Measurements from ENCODE around the gene MRPL23. TPM values are rescaled to one million over a fixed set of nuclear protein-coding genes. Genes with fewer than 3 reads are reported as not detected.

The MRPL23 gene
- total RNA-seq, 1 donor from 2014 or later, result 29.2 TPM

- no peaks in the 10 kb centered on the region for H3K36me3 Mint-ChIP-seq (ENCODE audit: unreplicated experiment)
- TF ChIP-seq, protein P1, sequence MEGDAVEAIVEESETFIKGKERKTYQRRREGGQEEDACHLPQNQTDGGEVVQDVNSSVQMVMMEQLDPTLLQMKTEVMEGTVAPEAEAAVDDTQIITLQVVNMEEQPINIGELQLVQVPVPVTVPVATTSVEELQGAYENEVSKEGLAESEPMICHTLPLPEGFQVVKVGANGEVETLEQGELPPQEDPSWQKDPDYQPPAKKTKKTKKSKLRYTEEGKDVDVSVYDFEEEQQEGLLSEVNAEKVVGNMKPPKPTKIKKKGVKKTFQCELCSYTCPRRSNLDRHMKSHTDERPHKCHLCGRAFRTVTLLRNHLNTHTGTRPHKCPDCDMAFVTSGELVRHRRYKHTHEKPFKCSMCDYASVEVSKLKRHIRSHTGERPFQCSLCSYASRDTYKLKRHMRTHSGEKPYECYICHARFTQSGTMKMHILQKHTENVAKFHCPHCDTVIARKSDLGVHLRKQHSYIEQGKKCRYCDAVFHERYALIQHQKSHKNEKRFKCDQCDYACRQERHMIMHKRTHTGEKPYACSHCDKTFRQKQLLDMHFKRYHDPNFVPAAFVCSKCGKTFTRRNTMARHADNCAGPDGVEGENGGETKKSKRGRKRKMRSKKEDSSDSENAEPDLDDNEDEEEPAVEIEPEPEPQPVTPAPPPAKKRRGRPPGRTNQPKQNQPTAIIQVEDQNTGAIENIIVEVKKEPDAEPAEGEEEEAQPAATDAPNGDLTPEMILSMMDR (IDR thresholded peaks at IDR 0.05), result no peak
- no peaks in the 10 kb centered on the region for H3K27me3 Mint-ChIP-seq (ENCODE audit: unreplicated experiment)
- no peak overlapping the region for H3K27ac Mint-ChIP-seq (ENCODE audit: unreplicated experiment)
- H3K4me1 Mint-ChIP-seq (ENCODE audit: unreplicated experiment), result no peaks in the 10 kb centered on the region
- no peak overlapping the region for H3K4me3 Mint-ChIP-seq (ENCODE audit: unreplicated experiment)
- peak; percentile 46 for DNase-seq (ENCODE audit: extremely low spot score, unreplicated experiment)
- no peaks in the 10 kb centered on the region for H3K9me3 Mint-ChIP-seq (ENCODE audit: unreplicated experiment)
Measured at GRCh38 chr11:1968454-1969002, 21.4 kb downstream of the MRPL23 start.

DNA sequence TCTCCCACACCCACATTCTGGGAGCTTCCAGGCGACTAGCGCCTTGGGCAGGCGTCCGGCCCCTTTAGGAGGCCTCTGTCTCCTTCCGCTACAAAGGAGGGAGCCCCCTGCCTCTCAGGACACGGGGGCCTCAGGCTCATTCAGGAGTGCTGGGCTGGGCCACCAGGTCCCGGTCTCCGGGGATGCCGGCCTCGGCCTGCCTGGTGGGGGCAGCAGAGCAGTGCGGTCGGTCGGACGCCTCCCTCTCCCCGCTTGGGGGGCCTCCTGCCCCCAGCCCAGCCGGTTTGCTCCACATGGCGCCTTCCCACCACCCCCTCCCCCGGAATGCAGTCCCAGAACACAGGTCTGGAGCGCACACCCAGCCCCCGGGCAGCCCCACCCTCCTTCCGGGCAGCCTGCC is 21.9 kb downstream of the MRPL23 start:
- H3K36me3 Mint-ChIP-seq (ENCODE audit: unreplicated experiment), result no peaks in the 10 kb centered on the region
- no peak overlapping the region for H3K27ac Mint-ChIP-seq (ENCODE audit: unreplicated experiment)
- DNase-seq (ENCODE audit: extremely low spot score, unreplicated experiment), result no peak
- TF ChIP-seq, protein P1 (IDR thresholded peaks at IDR 0.05), result no peak
- no peak overlapping the region for H3K4me3 Mint-ChIP-seq (ENCODE audit: unreplicated experiment)
- H3K27me3 Mint-ChIP-seq (ENCODE audit: unreplicated experiment), result no peaks in the 10 kb centered on the region
- no peaks in the 10 kb centered on the region for H3K4me1 Mint-ChIP-seq (ENCODE audit: unreplicated experiment)
- H3K9me3 Mint-ChIP-seq (ENCODE audit: unreplicated experiment), result no peaks in the 10 kb centered on the region

DNA sequence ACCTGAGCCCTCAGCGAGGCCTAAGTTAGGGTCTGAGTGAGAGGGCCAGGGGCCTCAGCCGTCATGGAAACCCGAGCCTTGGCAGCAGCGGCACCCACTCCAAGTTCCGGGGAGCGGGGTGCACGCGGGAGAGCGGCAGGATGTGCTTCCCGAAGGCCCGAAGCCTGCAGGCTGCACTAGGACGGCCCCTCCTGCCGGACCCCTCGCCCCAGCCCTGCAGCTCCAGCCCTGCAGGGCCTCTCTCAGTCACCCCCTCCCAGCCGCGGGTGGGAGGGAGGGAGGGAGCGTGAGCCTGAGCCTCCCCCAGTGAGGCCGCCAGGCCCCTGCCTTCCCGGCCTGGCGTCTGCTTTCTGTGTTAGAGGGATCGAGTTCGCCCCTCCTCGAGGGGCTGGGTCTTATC is 22.6 kb downstream of the MRPL23 start:
- no peak for DNase-seq (ENCODE audit: extremely low spot score, unreplicated experiment)
- TF ChIP-seq, protein P1 (IDR thresholded peaks at IDR 0.05), result no peak
- Mint-ChIP-seq H3K36me3 (ENCODE audit: unreplicated experiment) (no peaks in the 10 kb centered on the region), H3K9me3 (ENCODE audit: unreplicated experiment) (no peaks in the 10 kb centered on the region), H3K4me3 (ENCODE audit: unreplicated experiment) (no peak overlapping the region), H3K27ac (ENCODE audit: unreplicated experiment) (no peak overlapping the region), H3K27me3 (ENCODE audit: unreplicated experiment) (no peaks in the 10 kb centered on the region), H3K4me1 (ENCODE audit: unreplicated experiment) (no peaks in the 10 kb centered on the region)

DNA sequence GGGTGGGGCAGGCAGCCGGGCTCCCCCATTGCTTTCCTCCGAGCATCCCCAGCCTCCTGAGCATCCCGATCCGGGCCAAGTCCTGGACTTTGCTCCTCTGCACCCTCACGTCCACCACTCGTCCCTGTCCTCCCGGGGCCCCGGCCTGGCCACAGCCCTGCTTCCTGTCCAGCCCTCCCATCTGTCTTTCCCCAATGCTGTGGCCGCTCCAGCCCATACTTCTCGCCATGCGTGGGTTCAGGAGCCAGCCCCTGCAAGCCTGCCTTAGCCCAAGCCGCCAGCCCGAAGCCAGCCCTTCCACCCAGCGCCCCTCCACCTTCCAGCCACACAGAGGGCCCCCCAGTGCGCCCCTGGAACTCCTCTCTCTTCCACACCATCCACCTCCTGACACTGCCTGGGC is 23.8 kb downstream of the MRPL23 start:
- Mint-ChIP-seq H3K4me3 (ENCODE audit: unreplicated experiment) (no peak overlapping the region), H3K27me3 (ENCODE audit: unreplicated experiment) (no peaks in the 10 kb centered on the region), H3K9me3 (ENCODE audit: unreplicated experiment) (no peaks in the 10 kb centered on the region), H3K4me1 (ENCODE audit: unreplicated experiment) (no peaks in the 10 kb centered on the region), H3K27ac (ENCODE audit: unreplicated experiment) (no peak overlapping the region), H3K36me3 (ENCODE audit: unreplicated experiment) (no peaks in the 10 kb centered on the region)
- TF ChIP-seq, protein P1 (IDR thresholded peaks at IDR 0.05), result no peak
- peak; percentile 44 for DNase-seq (ENCODE audit: extremely low spot score, unreplicated experiment)

DNA sequence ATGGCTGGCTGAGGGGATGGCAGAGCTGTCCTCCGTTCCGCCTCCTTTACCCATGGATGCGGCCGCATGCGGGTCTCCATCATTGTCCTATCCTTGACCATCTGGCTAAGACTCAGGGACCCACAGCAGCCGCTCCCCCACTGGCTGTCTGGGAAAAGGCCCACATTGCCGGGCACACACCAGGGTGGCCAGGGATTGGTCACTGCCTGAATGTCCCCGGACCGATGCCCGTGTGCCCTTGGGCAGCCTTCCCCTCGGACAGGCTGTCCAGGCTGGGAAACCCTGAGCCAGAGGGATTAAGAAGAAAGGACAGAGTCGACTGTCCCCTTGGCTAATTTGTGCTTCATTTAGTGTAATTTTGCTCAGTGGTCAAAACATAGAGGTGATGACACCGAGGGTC is 28.1 kb downstream of the MRPL23 start:
- no peaks in the 10 kb centered on the region for H3K9me3 Mint-ChIP-seq (ENCODE audit: unreplicated experiment)
- no peaks in the 10 kb centered on the region for H3K27me3 Mint-ChIP-seq (ENCODE audit: unreplicated experiment)
- H3K36me3 Mint-ChIP-seq (ENCODE audit: unreplicated experiment), result no peaks in the 10 kb centered on the region
- no peak for DNase-seq (ENCODE audit: extremely low spot score, unreplicated experiment)
- TF ChIP-seq, protein P1 (IDR thresholded peaks at IDR 0.05), result no peak
- H3K4me3 Mint-ChIP-seq (ENCODE audit: unreplicated experiment), result no peak overlapping the region
- no peaks in the 10 kb centered on the region for H3K4me1 Mint-ChIP-seq (ENCODE audit: unreplicated experiment)
- no peak overlapping the region for H3K27ac Mint-ChIP-seq (ENCODE audit: unreplicated experiment)

All from osteocyte (in vitro differentiated cells).